ENCODE results near the gene DCLK2.

Gene DCLK2

GRCh38 chr4:150123087-150123486 is 44.8 kb downstream of the DCLK2 start:
- no peak for DNase-seq

- no peak for DNase-seq
Observed at GRCh38 chr4:150123796-150124677, 45.8 kb downstream of the DCLK2 start.

GRCh38 chr4:150126201-150126863 is 48.1 kb downstream of the DCLK2 start:
- no peak for DNase-seq

GRCh38 chr4:150126864-150127203 is 48.6 kb downstream of the DCLK2 start:
- no peak for DNase-seq

GRCh38 chr4:150127757-150128156 is 49.5 kb downstream of the DCLK2 start:
- no peak for DNase-seq

- DNase-seq: peak; percentile 31
Observed at GRCh38 chr4:150130933-150131332, 52.7 kb downstream of the DCLK2 start.

- no peak for DNase-seq
Observed at GRCh38 chr4:150131581-150132228, 53.5 kb downstream of the DCLK2 start.

- no peak for DNase-seq
Observed at GRCh38 chr4:150133605-150134004, 55.4 kb downstream of the DCLK2 start.

- DNase-seq: no peak
Observed at GRCh38 chr4:150135134-150135772, 57.0 kb downstream of the DCLK2 start.

- no peak for DNase-seq
Observed at GRCh38 chr4:150136036-150136435, 57.8 kb downstream of the DCLK2 start.

- DNase-seq: no peak
Observed at GRCh38 chr4:150136481-150136880, 58.2 kb downstream of the DCLK2 start.

GRCh38 chr4:150139297-150139865 is 61.1 kb downstream of the DCLK2 start:
- no peak for DNase-seq

- no peak for DNase-seq
Observed at GRCh38 chr4:150140774-150141400, 62.6 kb downstream of the DCLK2 start.

- DNase-seq: no peak
Observed at GRCh38 chr4:150141756-150142155, 63.5 kb downstream of the DCLK2 start.

GRCh38 chr4:150142831-150143230 is 64.6 kb downstream of the DCLK2 start:
- DNase-seq: no peak

- DNase-seq: no peak
Observed at GRCh38 chr4:150145090-150145945, 67.1 kb downstream of the DCLK2 start.

GRCh38 chr4:150145946-150146340 is 67.7 kb downstream of the DCLK2 start:
- DNase-seq: no peak

- DNase-seq: no peak
Observed at GRCh38 chr4:150149381-150149780, 71.1 kb downstream of the DCLK2 start.

GRCh38 chr4:150150629-150151062 is 72.4 kb downstream of the DCLK2 start:
- DNase-seq: no peak

GRCh38 chr4:150152766-150153165 is 74.5 kb downstream of the DCLK2 start:
- no peak for DNase-seq

- DNase-seq: no peak
Observed at GRCh38 chr4:150155391-150155790, 77.1 kb downstream of the DCLK2 start.

Measured in right hindlimb (tissue), 1 donor.